HG03457 (cell line): ENCODE results near the gene SMIM20.

Experiments used
- ATAC-seq: cut with Tn5 transposase; IDR thresholded peaks from one replicate; pipeline ENCODE4 v1.9.1; 2021; ENCODE audit warnings: moderate number of reproducible peaks; ENCODE audit not compliant: unreplicated experiment

Gene SMIM20

DNA sequence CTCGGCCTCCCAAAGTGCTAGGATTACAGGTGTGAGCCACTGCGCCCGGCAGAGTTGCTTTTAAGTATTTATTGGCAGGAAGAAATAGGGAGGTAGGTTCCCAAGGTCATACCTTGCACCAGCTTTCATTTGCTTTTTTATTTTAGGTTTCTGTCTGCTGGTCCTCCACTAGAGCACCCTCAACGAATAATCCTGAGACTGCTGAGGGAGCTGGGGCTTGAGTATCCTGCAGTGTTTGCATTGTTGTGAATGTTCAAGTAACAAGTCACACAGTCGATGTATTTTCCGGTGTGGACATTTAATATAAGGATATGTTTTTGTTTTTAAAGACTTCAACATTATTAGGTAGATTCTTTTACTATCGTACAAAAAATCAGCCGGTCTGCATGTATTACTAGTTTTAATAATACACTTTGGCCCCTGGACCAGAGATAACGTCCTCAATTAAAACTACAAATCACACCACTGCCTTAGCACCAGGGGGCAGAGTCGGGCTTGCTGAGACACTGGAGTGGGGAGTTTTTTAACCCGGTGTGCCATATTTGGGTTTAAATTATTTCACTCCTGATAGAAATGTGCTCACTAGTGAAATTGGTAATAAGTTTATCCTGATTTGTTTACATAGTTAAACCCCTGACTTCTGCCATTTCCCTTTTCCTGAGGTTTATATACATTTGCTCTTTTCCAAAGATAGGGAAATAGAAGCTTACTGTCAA, 11.6 kb downstream of the SMIM20 start:
- no peak for ATAC-seq

DNA sequence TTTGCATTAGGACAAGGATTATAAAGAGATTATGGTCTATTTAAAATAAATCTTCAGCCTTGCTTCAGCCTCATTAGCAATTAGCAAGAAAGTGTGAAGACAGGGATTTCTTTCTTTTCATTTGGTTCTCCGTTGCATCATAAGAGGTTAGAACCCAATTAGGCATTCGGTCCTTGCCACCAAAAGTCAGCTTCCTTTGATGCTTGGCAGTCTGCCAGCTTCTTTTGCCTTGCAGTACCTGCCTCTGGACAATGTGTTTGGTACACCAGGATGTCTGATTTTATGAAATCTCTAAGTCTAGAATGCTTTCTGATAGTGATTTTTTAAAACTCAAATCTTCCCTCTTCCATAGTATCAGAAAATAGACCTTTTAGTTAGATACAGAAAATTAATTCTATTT, 12.4 kb downstream of the SMIM20 start:
- ATAC-seq, result no peak

DNA sequence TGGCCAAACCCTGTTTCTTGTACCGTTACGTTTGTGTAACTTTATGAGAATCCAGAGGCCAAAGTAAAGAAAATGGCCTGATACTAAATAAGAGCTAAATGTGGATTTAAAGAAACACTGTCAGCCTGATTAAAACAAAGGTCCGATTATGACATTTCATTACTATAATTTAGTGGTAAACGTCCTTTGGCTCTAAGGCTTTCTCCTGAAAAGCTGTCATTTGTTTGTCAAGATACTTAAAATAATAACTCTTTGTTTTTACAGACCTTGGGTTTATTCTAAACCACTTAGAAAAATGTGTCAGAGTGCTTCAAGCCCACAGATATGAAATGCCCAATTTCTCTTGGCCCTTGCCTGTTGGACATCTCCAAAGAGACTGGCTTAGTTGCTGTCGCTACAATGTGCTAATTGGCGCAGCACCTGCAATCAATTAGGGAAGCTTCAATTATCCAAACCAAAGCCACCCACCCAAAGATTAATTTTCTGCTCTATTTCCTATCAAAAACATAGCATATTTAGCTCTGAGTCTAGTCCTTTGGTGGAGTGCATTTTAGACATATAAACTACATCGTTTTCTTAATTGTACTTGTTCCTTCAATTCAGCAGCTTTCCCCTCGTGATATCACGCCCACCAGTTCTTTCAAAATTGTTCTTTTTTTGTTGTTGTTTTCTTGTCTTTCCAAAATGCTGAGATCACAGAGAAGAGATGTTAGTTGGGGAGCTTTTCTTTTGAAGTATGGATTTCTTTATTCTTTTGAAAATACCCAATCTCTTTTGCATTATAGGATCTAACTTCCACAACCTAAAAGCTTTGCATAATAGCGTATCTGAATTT, 13.6 kb downstream of the SMIM20 start:
- ATAC-seq, result no peak

DNA sequence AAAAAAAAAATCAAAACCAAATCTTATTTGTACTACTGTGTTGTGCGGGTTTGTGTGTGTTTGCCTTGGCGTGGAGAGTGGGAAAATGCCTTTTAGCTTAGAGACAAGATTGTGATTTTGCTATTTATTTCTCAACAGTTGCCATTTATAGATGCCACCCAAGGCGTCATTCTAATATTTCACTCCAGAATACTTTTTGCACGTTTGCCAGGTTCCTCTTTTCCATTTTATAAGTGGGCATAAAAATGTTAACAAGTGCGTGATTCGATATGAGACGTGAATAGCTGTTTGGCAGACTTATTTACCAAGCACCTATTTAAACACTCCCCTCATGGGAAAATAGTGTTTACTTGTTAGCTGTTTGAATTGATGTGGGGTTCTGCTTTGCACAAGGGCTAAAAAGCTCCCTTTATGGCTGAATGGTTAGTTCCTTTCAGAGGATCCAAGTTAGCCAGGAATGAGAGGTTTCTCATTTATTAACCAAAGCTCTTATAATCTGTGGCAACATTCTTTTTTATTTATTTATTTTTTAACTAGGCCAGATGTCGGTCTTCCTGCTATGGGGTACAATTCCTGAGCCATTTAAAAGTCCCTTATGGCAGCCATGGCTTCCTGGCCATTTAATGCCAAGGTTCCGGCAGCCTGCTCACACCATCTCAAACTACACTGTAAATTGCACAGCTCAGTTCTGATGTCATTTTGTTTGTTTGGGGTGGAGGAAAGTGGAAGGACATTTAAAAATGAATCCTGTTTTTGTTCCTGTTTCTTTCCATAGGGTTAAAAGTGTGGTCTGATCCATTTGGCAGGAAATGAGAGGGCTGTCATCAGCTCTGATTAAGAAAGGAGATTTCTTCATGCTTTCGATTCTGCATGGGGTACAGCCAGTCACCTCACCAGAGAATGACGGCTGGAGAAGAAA, 14.6 kb downstream of the SMIM20 start:
- no peak for ATAC-seq

DNA sequence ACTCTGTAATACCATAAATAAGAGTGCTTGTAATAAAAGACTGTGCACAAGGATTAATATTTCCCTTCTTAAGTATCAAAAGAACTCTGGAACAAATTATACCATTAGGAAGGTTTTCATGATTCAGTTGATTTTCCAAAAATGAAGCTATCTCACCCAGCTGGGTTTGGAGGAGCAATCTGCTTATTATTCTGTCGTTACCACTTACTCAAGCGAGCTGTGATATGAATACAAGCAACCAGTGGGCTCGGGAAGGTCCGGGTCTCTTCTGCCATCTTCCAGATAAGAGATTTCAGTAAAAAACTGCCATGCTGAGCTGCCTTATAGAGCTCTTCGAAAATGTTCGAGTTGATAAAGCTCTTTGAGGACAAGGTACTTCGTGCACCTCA, 15.3 kb downstream of the SMIM20 start:
- no peak for ATAC-seq

DNA sequence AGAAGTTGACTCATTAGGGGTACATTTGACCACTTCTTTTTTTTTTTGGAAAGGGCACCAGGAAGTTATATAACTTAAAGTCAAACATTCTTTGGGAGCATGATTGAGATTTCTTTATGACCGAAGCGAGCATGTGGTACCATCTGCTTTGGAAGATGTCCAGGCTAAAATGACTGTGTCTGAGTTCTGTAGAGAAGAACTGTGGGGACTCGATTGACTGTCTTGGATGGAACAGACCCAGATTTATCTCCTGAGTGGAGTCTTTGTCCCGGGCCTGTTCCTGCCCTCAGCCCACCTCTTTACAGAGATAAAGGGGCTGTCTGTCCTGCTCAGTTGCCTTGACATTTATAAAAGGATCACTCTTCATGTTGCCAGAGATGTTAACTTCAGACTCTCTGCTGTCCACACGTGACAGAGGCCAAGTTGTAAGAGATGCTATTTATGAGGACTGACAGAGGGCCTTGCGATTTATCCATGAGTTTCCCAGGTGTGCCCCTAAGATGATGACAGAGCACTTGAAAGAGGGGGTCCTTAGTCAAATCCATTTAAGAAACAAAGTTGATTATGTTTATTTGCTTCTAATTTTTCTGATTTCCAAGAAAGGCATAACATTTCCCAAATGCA, 16.8 kb downstream of the SMIM20 start:
- no peak for ATAC-seq

DNA sequence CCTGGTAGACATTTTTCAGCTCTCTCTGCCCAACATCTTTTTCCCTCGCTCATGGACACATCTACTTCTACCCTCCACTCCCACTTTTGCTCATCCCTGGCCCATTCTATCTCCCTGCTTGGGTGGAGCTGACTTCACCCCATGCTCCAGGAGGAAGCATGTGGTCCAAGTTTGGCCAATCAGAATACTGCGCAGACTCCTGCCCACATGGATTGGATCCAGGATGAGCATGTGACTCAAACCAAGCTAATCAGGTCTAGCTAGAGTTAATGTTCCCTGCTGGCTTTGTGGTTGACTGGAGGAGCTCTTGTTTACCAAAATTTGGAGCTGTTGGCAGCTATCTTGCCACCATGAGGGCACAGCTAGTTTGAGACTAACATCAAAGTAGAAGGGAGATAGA, 22.7 kb downstream of the SMIM20 start:
- ATAC-seq, result no peak

DNA sequence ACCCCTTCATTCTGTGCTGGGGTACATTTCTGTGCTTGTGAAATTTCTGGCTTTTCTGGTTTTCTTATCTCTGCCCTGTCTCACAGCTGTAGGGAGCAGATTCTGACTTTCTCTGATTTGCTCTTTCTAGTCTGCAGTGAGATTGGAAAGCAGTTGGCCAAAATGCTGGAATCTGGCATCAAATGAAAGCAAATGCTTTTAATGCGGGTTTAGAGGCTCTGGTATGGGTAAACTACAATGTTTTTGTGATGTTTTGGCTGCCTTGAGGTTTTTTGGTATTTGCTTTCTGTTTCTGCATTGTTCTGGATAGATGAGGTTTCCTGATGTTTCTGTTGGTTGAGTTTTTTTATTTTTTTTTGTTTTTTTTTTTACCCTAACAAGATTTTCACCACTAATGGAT, 23.8 kb downstream of the SMIM20 start:
- no peak for ATAC-seq

DNA sequence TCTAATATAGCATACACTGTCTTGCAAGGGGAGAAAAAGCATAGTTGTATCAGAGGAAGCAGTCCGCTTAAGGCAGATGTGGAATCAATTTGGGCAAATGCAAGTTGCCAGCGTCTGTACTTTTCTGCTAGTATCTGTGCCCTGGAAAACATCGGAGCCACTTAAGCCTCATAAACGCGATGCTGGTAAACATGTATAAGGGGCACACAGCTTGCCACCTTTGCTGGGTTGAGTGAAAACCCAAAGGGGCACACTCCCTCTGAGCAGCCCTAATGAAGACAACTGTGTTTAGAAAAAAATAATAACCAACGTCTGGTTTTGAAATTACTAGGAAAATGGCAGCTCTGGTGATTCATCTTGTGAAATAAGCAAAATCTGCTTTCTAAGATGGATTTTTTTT, 24.3 kb downstream of the SMIM20 start:
- no peak for ATAC-seq

DNA sequence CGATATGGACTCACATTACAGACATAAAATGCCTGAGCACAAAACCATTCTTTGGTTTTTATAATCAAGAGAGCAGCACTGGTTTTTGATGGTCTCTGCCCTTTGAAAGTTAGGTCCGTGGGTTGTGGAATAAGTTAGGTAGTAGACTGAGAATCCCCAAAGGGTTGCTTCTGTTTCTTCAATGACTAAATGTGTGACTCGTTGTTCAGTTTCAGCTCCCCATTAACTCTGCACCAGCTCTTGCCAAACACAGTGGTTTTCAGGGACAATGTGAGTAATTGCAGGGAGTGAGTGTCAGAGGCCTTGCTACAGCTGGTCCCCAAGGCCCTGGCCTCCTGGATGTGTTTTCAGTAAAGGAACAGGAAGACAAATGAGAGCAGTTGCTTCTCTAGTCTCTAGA, 24.8 kb downstream of the SMIM20 start:
- peak; percentile 88 for ATAC-seq

- no peak for ATAC-seq
Observed at GRCh38 chr4:25939330-25939729, 25.3 kb downstream of the SMIM20 start.

GRCh38 chr4:25941457-25942221, 27.6 kb downstream of the SMIM20 start:
- no peak for ATAC-seq

DNA sequence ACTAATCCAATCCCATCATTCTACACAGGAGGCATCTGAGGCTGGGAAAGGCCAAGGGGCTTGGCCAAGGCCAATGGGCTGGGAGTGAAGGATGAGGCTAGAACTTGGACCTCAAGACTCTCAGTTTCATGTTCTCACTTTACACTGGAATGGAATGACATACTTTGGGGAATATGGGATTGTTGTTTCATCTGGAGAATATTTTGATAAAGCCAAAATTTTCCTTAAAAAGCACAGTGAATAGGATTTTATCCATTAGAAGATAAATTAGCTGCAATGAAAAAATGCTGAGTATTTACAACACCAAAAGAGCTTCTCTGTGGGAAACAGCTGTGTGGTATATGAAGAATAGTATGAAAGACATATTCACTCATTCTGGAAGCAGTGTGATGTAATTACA, 29.3 kb downstream of the SMIM20 start:
- no peak for ATAC-seq

DNA sequence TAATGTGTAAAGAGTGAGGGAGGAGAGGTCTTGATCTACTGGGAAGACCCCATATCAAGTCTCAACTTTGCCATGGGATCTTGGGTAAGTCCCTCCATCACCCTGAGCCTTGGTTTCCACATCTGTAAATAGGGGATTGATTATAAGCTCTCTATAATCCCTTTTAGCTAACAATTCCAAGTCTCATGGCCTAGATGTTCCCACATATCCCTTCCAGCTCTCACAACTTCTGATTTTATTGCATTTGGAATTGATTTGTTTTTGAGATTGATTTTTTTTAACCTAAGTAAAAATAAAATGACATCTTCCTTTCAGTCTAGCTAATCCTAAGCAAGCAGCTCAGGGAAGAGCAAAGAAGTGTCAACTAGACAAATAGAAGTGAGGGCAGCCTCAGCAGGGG, 29.8 kb downstream of the SMIM20 start:
- no peak for ATAC-seq

GRCh38 chr4:25948051-25948450, 34.0 kb downstream of the SMIM20 start:
- no peak for ATAC-seq

GRCh38 chr4:25949173-25949748, 35.2 kb downstream of the SMIM20 start:
- no peak for ATAC-seq

DNA sequence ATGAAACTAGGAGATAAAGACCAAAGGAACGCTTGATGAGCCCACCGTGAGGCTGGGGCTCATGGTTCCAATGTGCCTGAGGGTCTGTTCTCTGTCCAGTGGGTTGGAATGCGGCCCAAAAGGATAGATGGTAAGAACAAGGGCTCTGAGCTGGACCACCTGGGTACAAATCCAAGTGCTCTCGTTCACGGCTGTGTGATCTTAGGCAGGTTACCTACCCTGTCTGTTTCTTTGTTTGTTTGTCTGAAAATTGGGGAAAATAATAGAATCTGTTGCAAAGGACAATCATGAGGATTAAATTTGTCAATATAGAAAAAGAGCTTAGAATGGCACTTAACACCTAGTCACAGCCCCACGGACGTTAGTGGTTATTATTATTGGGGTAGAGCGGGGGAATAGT, 36.0 kb downstream of the SMIM20 start:
- no peak for ATAC-seq

GRCh38 chr4:25950461-25951389, 36.7 kb downstream of the SMIM20 start:
- ATAC-seq, result no peak
